Ishikawa (cell line): Measurements from ENCODE around the gene DENND4B.

Experiments used
- CEBPB ChIP-seq: IDR thresholded peaks from 2 replicates; pipeline ENCODE4 v1.6.1; 2012
- CREB1 ChIP-seq: IDR thresholded peaks from 2 replicates; pipeline ENCODE4 v1.6.1; 2012; ENCODE audit warnings: low read depth
- EGR1 ChIP-seq: IDR thresholded peaks from 2 replicates; pipeline ENCODE4 v1.6.1; 2012
- EP300 ChIP-seq: IDR thresholded peaks from 2 replicates; pipeline ENCODE4 v1.6.1; 2012; ENCODE audit warnings: borderline replicate concordance
- FOXM1 ChIP-seq: IDR thresholded peaks from 2 replicates; pipeline ENCODE4 v1.6.1; 2012; ENCODE audit warnings: low read depth, borderline replicate concordance
- NFIC ChIP-seq: IDR thresholded peaks from 2 replicates; pipeline ENCODE4 v1.6.1; 2012
- RAD21 ChIP-seq: IDR thresholded peaks from 2 replicates; pipeline ENCODE4 v1.6.1; 2012; ENCODE audit warnings: low read depth
- REST ChIP-seq: IDR thresholded peaks from 2 replicates; pipeline ENCODE4 v1.6.1; 2012; ENCODE audit warnings: low read depth, mild to moderate bottlenecking
- TAF1 ChIP-seq: IDR thresholded peaks from 2 replicates; pipeline ENCODE4 v1.6.1; 2012; ENCODE audit warnings: low read depth, mild to moderate bottlenecking
- TCF12 ChIP-seq: IDR thresholded peaks from 2 replicates; pipeline ENCODE4 v1.6.1; 2012; ENCODE audit warnings: low read depth
- TEAD4 ChIP-seq: IDR thresholded peaks from 2 replicates; pipeline ENCODE4 v1.6.1; 2012
- YY1 ChIP-seq: IDR thresholded peaks from 2 replicates; pipeline ENCODE4 v1.6.1; 2012; ENCODE audit warnings: low read depth
- ZBTB7A ChIP-seq: IDR thresholded peaks from 2 replicates; pipeline ENCODE4 v1.6.1; 2012; ENCODE audit warnings: low read depth
- TF ChIP-seq, protein P1 (sequence below): IDR thresholded peaks from 2 replicates; pipeline ENCODE4 v1.6.1; 2012
- TF ChIP-seq, protein P2 (sequence below): IDR thresholded peaks from 2 replicates; pipeline ENCODE4 v1.6.1; 2012

DENND4B gene

GRCh38 chr1:153922972-153923925 is 23.3 kb downstream of the DENND4B start, which contains the start of gene GATAD2B:
GATAD2B (minus strand) TSS chr1:153922972; CDS start chr1:153828347, 94,625 bp downstream.
- TF ChIP-seq TEAD4 (peak; percentile 13; the same call in 1 of the 2 replicates), YY1 (peak; percentile 17; the same call in 1 of the 2 replicates), EP300 (0 out of 2 replicates have a peak, but pooled peaks have one; percentile 12), NFIC (0 out of 2 replicates have a peak, but pooled peaks have one; percentile 15), CEBPB (no peak), CREB1 (no peak), FOXM1 (no peak), ZBTB7A (no peak), REST (no peak), EGR1 (peak; percentile 83), TCF12 (no peak), RAD21 (no peak), TAF1 (peak; percentile 64)
- TF ChIP-seq, protein P1, sequence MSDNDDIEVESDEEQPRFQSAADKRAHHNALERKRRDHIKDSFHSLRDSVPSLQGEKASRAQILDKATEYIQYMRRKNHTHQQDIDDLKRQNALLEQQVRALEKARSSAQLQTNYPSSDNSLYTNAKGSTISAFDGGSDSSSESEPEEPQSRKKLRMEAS: no peak; the same call in 1 of the 2 replicates
- TF ChIP-seq, protein P2, sequence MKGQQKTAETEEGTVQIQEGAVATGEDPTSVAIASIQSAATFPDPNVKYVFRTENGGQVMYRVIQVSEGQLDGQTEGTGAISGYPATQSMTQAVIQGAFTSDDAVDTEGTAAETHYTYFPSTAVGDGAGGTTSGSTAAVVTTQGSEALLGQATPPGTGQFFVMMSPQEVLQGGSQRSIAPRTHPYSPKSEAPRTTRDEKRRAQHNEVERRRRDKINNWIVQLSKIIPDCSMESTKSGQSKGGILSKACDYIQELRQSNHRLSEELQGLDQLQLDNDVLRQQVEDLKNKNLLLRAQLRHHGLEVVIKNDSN: no peak

- TF ChIP-seq REST (no peak), TEAD4 (no peak), EGR1 (peak; percentile 67), EP300 (no peak), TCF12 (peak; percentile 17; the same call in 1 of the 2 replicates), CREB1 (no peak), FOXM1 (no peak), NFIC (peak; percentile 4; the same call in 1 of the 2 replicates), TAF1 (no peak; the same call in 1 of the 2 replicates), ZBTB7A (no peak), CEBPB (no peak), YY1 (no peak), RAD21 (peak; percentile 14; the same call in 1 of the 2 replicates)
- TF ChIP-seq, protein P2: no peak
- TF ChIP-seq, protein P1: peak; percentile 54; the same call in 1 of the 2 replicates
Observed at GRCh38 chr1:153922076-153922971, 24.2 kb downstream of the DENND4B start.

DNA sequence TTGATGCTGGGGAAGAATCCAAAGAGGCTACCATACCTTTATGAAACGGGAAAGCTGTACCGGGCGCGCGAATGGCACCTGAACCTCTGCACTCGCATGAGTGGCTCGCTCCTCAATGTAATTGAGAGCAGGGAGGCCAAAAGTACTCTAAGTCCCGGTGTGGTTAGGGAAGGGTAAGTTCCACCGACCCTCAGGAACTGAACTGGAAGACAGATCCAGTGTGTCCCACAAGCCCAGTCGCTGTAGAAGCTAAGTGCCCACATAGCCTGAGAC is 24.8 kb downstream of the DENND4B start:
- TF ChIP-seq FOXM1: no peak
- TF ChIP-seq, protein P2: no peak
- TF ChIP-seq CREB1: no peak
- no peak for TF ChIP-seq TCF12
- TF ChIP-seq YY1: no peak
- TF ChIP-seq TEAD4: no peak
- no peak for TF ChIP-seq EGR1
- TF ChIP-seq, protein P1: no peak
- TF ChIP-seq NFIC: no peak
- TF ChIP-seq TAF1: no peak
- TF ChIP-seq CEBPB: no peak
- no peak for TF ChIP-seq RAD21
- no peak for TF ChIP-seq EP300
